SK-N-SH (cell line): ENCODE data around the gene MSMP.

ENCODE experiments used
- TF ChIP-seq, protein P1 (sequence below): IDR thresholded peaks from 2 replicates; pipeline ENCODE4 v1.4.0; 2012; ENCODE audit warnings: low read depth
- TF ChIP-seq, protein P2 (sequence below): fragments of 200-600 bp; sonication (generic); IDR thresholded peaks from 2 replicates; pipeline ENCODE4 v1.6.1; 2017; ENCODE audit warnings: antibody characterized with exemption, mild to moderate bottlenecking, moderate library complexity

DNA sequence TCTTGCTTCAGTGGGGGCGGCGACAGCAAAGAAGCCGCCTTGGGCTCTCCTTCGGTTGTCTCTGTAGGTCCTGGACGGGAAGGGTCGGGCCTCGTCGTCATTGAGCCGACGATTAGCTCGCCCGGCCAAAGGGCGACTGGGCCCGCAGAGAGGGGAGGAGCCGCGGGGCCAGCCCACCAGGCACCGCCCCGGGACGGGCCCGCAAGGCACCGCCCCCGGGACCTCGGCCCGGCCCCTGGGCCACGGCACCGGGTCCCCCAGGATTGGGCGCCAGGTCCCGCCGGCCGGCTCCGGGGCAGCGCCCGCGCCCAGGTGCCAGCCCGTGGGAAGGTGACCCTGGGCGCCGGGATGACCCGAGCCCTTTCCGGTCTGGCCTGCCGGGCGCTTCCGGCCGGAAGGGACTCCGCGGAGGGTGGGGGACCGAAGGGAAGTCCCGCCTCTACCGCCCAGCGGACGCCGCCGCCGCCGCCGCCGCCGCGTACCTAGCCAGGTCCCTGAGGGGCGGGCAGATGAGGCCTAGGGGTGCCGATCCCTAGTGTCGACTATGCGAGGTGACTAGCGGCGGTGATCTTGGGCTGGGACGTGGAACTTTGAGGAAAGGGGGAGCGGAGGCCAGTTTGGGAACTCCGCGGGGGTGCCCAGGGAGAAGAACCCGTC is 5.1 kb downstream of the MSMP start, which contains the start of the genes GBA2 and RGP1:
- TF ChIP-seq, protein P1, sequence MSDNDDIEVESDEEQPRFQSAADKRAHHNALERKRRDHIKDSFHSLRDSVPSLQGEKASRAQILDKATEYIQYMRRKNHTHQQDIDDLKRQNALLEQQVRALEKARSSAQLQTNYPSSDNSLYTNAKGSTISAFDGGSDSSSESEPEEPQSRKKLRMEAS = peak; percentile 52; the same call in 1 of the 2 replicates
- TF ChIP-seq, protein P2, sequence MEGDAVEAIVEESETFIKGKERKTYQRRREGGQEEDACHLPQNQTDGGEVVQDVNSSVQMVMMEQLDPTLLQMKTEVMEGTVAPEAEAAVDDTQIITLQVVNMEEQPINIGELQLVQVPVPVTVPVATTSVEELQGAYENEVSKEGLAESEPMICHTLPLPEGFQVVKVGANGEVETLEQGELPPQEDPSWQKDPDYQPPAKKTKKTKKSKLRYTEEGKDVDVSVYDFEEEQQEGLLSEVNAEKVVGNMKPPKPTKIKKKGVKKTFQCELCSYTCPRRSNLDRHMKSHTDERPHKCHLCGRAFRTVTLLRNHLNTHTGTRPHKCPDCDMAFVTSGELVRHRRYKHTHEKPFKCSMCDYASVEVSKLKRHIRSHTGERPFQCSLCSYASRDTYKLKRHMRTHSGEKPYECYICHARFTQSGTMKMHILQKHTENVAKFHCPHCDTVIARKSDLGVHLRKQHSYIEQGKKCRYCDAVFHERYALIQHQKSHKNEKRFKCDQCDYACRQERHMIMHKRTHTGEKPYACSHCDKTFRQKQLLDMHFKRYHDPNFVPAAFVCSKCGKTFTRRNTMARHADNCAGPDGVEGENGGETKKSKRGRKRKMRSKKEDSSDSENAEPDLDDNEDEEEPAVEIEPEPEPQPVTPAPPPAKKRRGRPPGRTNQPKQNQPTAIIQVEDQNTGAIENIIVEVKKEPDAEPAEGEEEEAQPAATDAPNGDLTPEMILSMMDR = no peak
